ENCODE data around the gene N4BP2.

Gene N4BP2

DNA sequence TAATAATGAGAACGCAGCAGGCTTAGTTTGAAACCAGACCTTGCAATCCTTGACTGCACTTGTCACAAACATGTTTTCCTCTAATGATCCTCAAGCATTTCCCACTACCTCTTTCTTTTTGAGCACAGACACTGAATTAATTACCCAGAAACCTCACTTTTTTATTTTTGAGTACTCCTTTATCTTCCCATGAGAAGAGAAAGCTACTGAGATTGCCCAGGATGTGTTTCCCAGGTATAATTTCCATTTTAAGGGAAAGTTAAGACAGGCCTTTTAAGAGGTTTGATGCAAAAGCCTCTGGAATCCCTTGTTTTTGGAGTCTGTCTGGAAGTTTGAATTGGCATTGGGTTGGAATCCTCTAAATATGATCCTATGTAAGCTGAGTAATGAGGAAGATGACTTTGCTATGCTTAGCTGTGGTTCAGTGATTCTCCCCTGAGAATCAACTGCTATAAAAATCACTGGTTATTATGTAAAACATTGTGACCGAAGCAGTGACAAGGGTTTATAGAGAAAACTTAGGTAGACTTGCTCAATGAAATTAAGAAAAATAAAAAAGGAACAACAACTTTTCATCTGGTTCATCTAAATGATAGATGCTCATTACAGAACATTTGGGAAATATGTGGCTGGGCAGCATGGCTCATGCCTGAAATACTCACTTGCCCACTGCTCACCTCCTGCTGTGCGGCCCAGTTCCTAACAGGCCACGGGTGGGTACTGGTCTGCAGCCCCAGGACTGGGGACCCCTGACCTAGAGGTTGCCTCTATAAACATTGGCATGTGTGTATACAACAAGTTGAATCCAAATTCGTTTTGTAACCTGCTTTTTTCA lies 129.4 kb downstream of the N4BP2 start:
- TF ChIP-seq, protein P1, sequence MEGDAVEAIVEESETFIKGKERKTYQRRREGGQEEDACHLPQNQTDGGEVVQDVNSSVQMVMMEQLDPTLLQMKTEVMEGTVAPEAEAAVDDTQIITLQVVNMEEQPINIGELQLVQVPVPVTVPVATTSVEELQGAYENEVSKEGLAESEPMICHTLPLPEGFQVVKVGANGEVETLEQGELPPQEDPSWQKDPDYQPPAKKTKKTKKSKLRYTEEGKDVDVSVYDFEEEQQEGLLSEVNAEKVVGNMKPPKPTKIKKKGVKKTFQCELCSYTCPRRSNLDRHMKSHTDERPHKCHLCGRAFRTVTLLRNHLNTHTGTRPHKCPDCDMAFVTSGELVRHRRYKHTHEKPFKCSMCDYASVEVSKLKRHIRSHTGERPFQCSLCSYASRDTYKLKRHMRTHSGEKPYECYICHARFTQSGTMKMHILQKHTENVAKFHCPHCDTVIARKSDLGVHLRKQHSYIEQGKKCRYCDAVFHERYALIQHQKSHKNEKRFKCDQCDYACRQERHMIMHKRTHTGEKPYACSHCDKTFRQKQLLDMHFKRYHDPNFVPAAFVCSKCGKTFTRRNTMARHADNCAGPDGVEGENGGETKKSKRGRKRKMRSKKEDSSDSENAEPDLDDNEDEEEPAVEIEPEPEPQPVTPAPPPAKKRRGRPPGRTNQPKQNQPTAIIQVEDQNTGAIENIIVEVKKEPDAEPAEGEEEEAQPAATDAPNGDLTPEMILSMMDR (conservative IDR thresholded peaks at IDR 0.05; ENCODE audit: low read depth, low read length): no peak
- no peak overlapping the region for H2AFZ ChIP-seq (ENCODE audit: low read depth)
- no peaks in the 10 kb centered on the region for H3K79me2 ChIP-seq (ENCODE audit: insufficient read depth, low read depth)
- no peaks in the 10 kb centered on the region for H3K36me3 ChIP-seq (ENCODE audit: insufficient read depth)
- H3K27me3 ChIP-seq (ENCODE audit: insufficient read depth, low read depth): no peaks in the 10 kb centered on the region
- no peak overlapping the region for H3K27ac ChIP-seq
- no peak overlapping the region for H3K4me3 ChIP-seq (IDR thresholded peaks at IDR 0.05; ENCODE audit: insufficient read depth, low read depth, low read length)
- no peaks in the 10 kb centered on the region for H4K20me1 ChIP-seq (ENCODE audit: insufficient read depth)
- peaks cover 8% of the 10 kb centered on the region for H3K4me1 ChIP-seq (ENCODE audit: low read depth, poor library complexity, severe bottlenecking)
- H3K9ac ChIP-seq: no peak overlapping the region
- no peak overlapping the region for H3K4me2 ChIP-seq

DNA sequence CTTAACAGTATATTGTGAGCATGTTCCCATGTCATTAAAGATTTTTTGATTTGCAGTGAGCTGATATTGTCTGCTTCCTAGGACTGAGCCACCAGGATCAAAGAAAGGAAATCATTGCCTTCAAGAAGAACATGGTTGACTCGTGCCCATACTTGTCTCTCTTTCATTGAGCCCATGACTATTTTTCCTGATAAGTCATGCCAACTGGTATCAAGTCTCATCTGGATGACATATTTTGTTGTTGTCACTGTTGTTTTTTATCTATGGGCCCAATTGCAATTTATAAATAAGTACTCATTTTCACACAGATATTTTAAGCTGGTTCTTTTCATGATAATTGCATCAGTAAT lies 130.0 kb downstream of the N4BP2 start:
- no peaks in the 10 kb centered on the region for H4K20me1 ChIP-seq (ENCODE audit: insufficient read depth)
- H3K36me3 ChIP-seq (ENCODE audit: insufficient read depth): no peaks in the 10 kb centered on the region
- H3K27ac ChIP-seq: no peak overlapping the region
- peaks cover 8% of the 10 kb centered on the region for H3K4me1 ChIP-seq (ENCODE audit: low read depth, poor library complexity, severe bottlenecking)
- H3K27me3 ChIP-seq (ENCODE audit: insufficient read depth, low read depth): no peaks in the 10 kb centered on the region
- TF ChIP-seq, protein P1 (conservative IDR thresholded peaks at IDR 0.05; ENCODE audit: low read depth, low read length): no peak
- H3K4me3 ChIP-seq (IDR thresholded peaks at IDR 0.05; ENCODE audit: insufficient read depth, low read depth, low read length): no peak overlapping the region
- no peak overlapping the region for H2AFZ ChIP-seq (ENCODE audit: low read depth)
- H3K9ac ChIP-seq: no peak overlapping the region
- H3K4me2 ChIP-seq: no peak overlapping the region
- H3K79me2 ChIP-seq (ENCODE audit: insufficient read depth, low read depth): no peaks in the 10 kb centered on the region

DNA sequence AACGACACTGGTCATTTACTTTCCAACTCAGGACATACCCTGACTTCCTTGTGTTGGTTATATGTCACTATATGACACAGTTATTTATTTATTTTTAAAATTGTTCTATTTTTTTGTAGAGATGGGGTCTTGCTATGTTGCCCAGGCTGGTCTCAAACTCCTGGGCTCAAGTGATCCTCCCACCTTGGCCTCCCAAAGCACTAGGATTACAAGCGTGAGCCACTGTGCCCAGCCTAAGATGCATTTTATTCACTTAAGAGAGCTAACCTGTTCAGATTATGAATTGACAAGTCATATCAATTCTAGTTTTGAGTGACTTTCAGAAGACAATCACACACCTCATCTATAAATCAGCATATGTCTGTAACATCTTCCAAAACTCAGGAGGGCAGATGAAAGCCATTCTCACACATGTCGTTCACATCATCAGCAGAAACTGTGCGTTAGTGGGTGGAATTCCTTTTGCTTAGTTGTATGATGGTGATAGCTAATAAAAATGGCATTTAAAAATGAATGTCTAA lies 130.8 kb downstream of the N4BP2 start:
- TF ChIP-seq, protein P1 (conservative IDR thresholded peaks at IDR 0.05; ENCODE audit: low read depth, low read length): no peak
- Histone ChIP-seq H3K27me3 (ENCODE audit: insufficient read depth, low read depth) (no peaks in the 10 kb centered on the region), H3K36me3 (ENCODE audit: insufficient read depth) (no peaks in the 10 kb centered on the region), H3K4me3 (IDR thresholded peaks at IDR 0.05; ENCODE audit: insufficient read depth, low read depth, low read length) (no peak overlapping the region), H3K9ac (no peak overlapping the region), H3K27ac (no peak overlapping the region), H3K79me2 (ENCODE audit: insufficient read depth, low read depth) (no peaks in the 10 kb centered on the region), H2AFZ (ENCODE audit: low read depth) (no peak overlapping the region), H4K20me1 (ENCODE audit: insufficient read depth) (no peaks in the 10 kb centered on the region), H3K4me1 (ENCODE audit: low read depth, poor library complexity, severe bottlenecking) (peaks cover 8% of the 10 kb centered on the region), H3K4me2 (no peak overlapping the region)

DNA sequence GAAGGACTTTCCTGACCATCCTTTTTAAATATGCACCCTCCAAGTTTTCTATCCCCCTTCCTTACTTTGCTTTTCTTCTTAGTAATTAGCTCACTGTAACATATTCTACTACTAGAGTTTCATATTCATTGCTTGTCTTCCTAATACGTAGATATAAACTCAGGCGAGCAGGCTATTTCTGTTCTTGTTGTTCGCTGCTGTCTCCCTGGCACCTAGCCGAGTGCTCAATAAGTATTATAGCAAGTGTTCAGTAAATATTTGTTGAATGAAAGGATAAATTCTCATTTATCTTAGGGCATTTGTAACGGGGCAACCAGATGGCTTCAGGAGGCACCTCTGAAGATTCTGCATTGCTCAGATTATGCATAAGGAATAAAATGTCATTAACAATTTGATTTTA lies 133.4 kb downstream of the N4BP2 start:
- Histone ChIP-seq H3K27me3 (ENCODE audit: insufficient read depth, low read depth) (no peaks in the 10 kb centered on the region), H4K20me1 (ENCODE audit: insufficient read depth) (no peaks in the 10 kb centered on the region), H3K4me1 (ENCODE audit: low read depth, poor library complexity, severe bottlenecking) (no peaks in the 10 kb centered on the region), H2AFZ (ENCODE audit: low read depth) (no peak overlapping the region), H3K27ac (no peak overlapping the region), H3K4me3 (IDR thresholded peaks at IDR 0.05; ENCODE audit: insufficient read depth, low read depth, low read length) (no peak overlapping the region), H3K4me2 (no peak overlapping the region), H3K9ac (no peak overlapping the region), H3K36me3 (ENCODE audit: insufficient read depth) (no peaks in the 10 kb centered on the region), H3K79me2 (ENCODE audit: insufficient read depth, low read depth) (no peaks in the 10 kb centered on the region)
- TF ChIP-seq, protein P1 (conservative IDR thresholded peaks at IDR 0.05; ENCODE audit: low read depth, low read length): no peak

Data from KMS-11 (cell line).